GM23248 (cell line): Measurements from ENCODE around the gene IGFN1. TPM values are rescaled to one million over a fixed set of nuclear protein-coding genes. Genes with fewer than 3 reads are reported as not detected.
"Not testable (repeated sequence)": the region's sequence is repeated elsewhere in the genome, so short reads cannot be mapped to it uniquely, and the experiment has no call there.

ENCODE experiments used
- DNase-seq: peaks from one replicate; pipeline ENCODE4 v3.0.0-alpha.2; 2015
- H2AFZ ChIP-seq: fragments of 200-600 bp; sonication (generic); 2 replicates; pipeline ENCODE4 v1.6.1; 2016; ENCODE audit warnings: antibody characterized with exemption
- H3F3A ChIP-seq: fragments of 200-600 bp; sonication (generic); 2 replicates; pipeline ENCODE4 v1.6.1; 2016; ENCODE audit warnings: mild to moderate bottlenecking, antibody characterized with exemption, mixed run types; ENCODE audit not compliant: insufficient read depth
- H3K27ac ChIP-seq: fragments of 200-600 bp; sonication (generic); 2 replicates; pipeline ENCODE4 v1.5.1; 2016; ENCODE audit warnings: mild to moderate bottlenecking
- H3K27me3 ChIP-seq: fragments of 200-600 bp; sonication (generic); replicated peaks from 2 replicates; pipeline ENCODE4 v1.6.1; 2016; ENCODE audit warnings: mild to moderate bottlenecking; ENCODE audit not compliant: insufficient read depth
- H3K36me3 ChIP-seq: fragments of 200-600 bp; sonication (generic); 2 replicates; pipeline ENCODE4 v1.6.1; 2016; ENCODE audit warnings: low read depth, mild to moderate bottlenecking
- H3K4me1 ChIP-seq: fragments of 200-600 bp; sonication (generic); 2 replicates; pipeline ENCODE4 v1.6.1; 2016; ENCODE audit warnings: mild to moderate bottlenecking; ENCODE audit not compliant: insufficient read depth
- H3K4me2 ChIP-seq: fragments of 200-600 bp; sonication (generic); one replicate; pipeline ENCODE4 v1.6.1; 2016; ENCODE audit warnings: mild to moderate bottlenecking; ENCODE audit not compliant: unreplicated experiment
- H3K4me3 ChIP-seq: fragments of 200-600 bp; sonication (generic); 2 replicates; pipeline ENCODE4 v1.5.1; 2016; ENCODE audit warnings: mild to moderate bottlenecking
- H3K79me2 ChIP-seq: fragments of 200-600 bp; sonication (generic); 2 replicates; pipeline ENCODE4 v1.6.1; 2016; ENCODE audit warnings: mild to moderate bottlenecking; ENCODE audit not compliant: insufficient read depth
- H3K9ac ChIP-seq: fragments of 200-600 bp; sonication (generic); 2 replicates; pipeline ENCODE4 v1.6.1; 2016; ENCODE audit warnings: mild to moderate bottlenecking
- H3K9me2 ChIP-seq: fragments of 200-600 bp; sonication (generic); 2 replicates; pipeline ENCODE4 v1.6.1; 2016; ENCODE audit warnings: mixed run types, mild to moderate bottlenecking, moderate library complexity; ENCODE audit not compliant: insufficient read depth
- H3K9me3 ChIP-seq: fragments of 200-600 bp; sonication (generic); one replicate; pipeline ENCODE4 v1.6.1; 2017; ENCODE audit warnings: low read depth
- H4K20me1 ChIP-seq: fragments of 200-600 bp; sonication (generic); 2 replicates; pipeline ENCODE4 v1.6.0; 2016; ENCODE audit not compliant: insufficient read depth
- EZH2 ChIP-seq: fragments of 200-600 bp; sonication (generic); IDR thresholded peaks from 2 replicates; pipeline ENCODE4 v1.6.1; 2018; ENCODE audit warnings: antibody characterized with exemption, mild to moderate bottlenecking; ENCODE audit not compliant: insufficient read depth, poor library complexity, severe bottlenecking
- EZH2phosphoT487 ChIP-seq: fragments of 200-600 bp; sonication (generic); IDR thresholded peaks from 2 replicates; pipeline ENCODE4 v1.6.1; 2018; ENCODE audit warnings: antibody characterized with exemption, moderate library complexity, mild to moderate bottlenecking, low read depth; ENCODE audit not compliant: insufficient read depth
- WGBS, 2 experiments: methylation state at CpG; one replicate each; pipeline ENCODE4 v1.1.6; 2015 to 2017; ENCODE audit warnings: low lambda C conversion rate in 2 of 2, low coverage in 1 of 2; ENCODE audit errors: missing lambda C conversion rate in 2 of 2; 5-methylcytosine and 5-hydroxymethylcytosine counted together
- in situ Hi-C: fragments of 300-500 bp; cut with MboI; formaldehyde crosslinking; loops from 2 replicates; pipeline ENCODE4 v1.15.0; 2020
- polyA plus RNA-seq: library from polyadenylated mRNA; unstranded; fragments of >200 nt; fragmentation: Nextera tagmentation; extraction: Ambion mirVana; gene quantifications from 2 replicates; pipeline ENCODE4 v1.2.1, GENCODE V29; 2016
- total RNA-seq: library from RNA; depleted of rRNA; stranded (reverse); fragments of >200 nt; shearing (Covaris generic); gene quantifications from 2 replicates; pipeline ENCODE4 v1.2.3, GENCODE V29; 2014

The IGFN1 gene
- total and polyA plus RNA-seq, 2 experiments from 2014 or later: not detected

- WGBS, 2 experiments: 73% methylated on average over 10 of the region's 10 CpGs
- Histone ChIP-seq H3K27ac (no peak overlapping the region), H3K79me2 (no peaks in the 10 kb centered on the region), H3K36me3 (no peaks in the 10 kb centered on the region), H3K9me3 (no peaks in the 10 kb centered on the region), H3F3A (no peaks in the 10 kb centered on the region), H3K27me3 (no peaks in the 10 kb centered on the region), H3K9me2 (no peaks in the 10 kb centered on the region), H4K20me1 (no peaks in the 10 kb centered on the region), H3K4me2 (no peak overlapping the region), H3K4me1 (no peaks in the 10 kb centered on the region), H2AFZ (no peak overlapping the region), H3K4me3 (no peak overlapping the region), H3K9ac (no peak overlapping the region)
- in situ Hi-C loops: no loop called here
- no peak for DNase-seq
- no peak for TF ChIP-seq EZH2phosphoT487
Measured at GRCh38 chr1:201253411-201253810, 62.8 kb downstream of the IGFN1 start.

- in situ Hi-C loops: no loop called here
- TF ChIP-seq EZH2phosphoT487 (no peak), EZH2 (no peak)
- no peak overlapping the region for H3K27ac ChIP-seq
- no peaks in the 10 kb centered on the region for H3K9me3 ChIP-seq
- no peak overlapping the region for H3K9ac ChIP-seq
- no peaks in the 10 kb centered on the region for H3K36me3 ChIP-seq
- H3K27me3 ChIP-seq: no peaks in the 10 kb centered on the region
- no peaks in the 10 kb centered on the region for H3F3A ChIP-seq
- no peaks in the 10 kb centered on the region for H4K20me1 ChIP-seq
- 64 to 73% methylated on average over 9 of the region's 9 CpGs for WGBS, 2 experiments
- no peaks in the 10 kb centered on the region for H3K4me1 ChIP-seq
- no peak overlapping the region for H3K4me3 ChIP-seq
- H3K4me2 ChIP-seq: no peak overlapping the region
- no peak overlapping the region for H2AFZ ChIP-seq
- no peaks in the 10 kb centered on the region for H3K79me2 ChIP-seq
- H3K9me2 ChIP-seq: no peaks in the 10 kb centered on the region
- DNase-seq: no peak
Measured at GRCh38 chr1:201253906-201254624, 63.4 kb downstream of the IGFN1 start.

GRCh38 chr1:201254625-201255478 is 64.2 kb downstream of the IGFN1 start:
- no peak overlapping the region for H2AFZ ChIP-seq
- peak; percentile 48 for DNase-seq
- H3K36me3 ChIP-seq: no peaks in the 10 kb centered on the region
- no peak overlapping the region for H3K4me3 ChIP-seq
- in situ Hi-C loops: no loop called here
- no peaks in the 10 kb centered on the region for H3F3A ChIP-seq
- H4K20me1 ChIP-seq: no peaks in the 10 kb centered on the region
- TF ChIP-seq EZH2phosphoT487 (no peak), EZH2 (no peak)
- no peaks in the 10 kb centered on the region for H3K9me3 ChIP-seq
- H3K9ac ChIP-seq: no peak overlapping the region
- no peaks in the 10 kb centered on the region for H3K79me2 ChIP-seq
- 36 to 38% methylated on average over 8 to 24 of the region's 24 CpGs for WGBS, 2 experiments
- no peaks in the 10 kb centered on the region for H3K27me3 ChIP-seq
- H3K4me2 ChIP-seq: no peak overlapping the region
- no peaks in the 10 kb centered on the region for H3K4me1 ChIP-seq
- H3K27ac ChIP-seq: no peak overlapping the region
- no peaks in the 10 kb centered on the region for H3K9me2 ChIP-seq

DNA sequence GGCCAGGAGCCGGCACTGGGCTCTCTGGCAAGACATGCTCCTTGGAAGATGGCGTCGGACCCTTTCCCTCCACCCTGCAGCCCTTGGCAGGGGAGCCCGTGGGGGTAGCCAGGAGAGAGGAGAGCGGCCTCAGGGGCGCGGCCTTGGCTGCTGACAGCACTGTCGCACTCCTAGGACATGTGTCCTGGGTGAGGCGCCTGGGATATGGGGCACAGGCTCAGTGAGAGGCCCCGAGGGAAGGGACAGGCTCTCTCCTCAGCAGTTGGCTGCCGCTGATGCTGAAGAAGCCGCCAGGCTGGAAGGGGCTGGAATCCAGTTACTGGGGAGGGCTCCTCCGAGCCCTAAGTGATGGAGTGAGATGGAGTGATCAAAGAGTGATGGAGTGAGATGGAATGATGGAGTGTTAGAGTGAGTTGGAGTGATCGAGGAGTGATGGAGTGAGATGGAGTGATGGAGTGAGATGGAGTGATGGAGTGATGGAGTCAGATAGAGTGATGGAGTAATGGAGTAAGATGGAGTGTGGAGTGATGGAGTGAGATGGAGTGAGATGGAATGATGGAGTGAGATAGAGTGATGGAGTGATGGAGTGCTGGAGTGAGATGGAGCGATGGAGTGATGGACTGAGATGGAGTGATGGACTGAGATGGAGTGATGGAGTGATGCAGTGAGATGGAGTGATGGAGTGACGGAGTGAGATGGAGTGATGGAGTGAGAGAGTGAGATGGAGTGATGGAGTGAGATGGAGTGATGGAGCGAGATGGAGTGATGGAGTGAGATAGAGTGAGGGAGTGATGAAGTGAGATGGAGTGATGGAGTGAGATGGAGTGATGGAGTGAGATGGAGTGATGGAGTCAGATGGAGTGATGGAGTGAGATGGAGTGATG is 65.1 kb downstream of the IGFN1 start:
- in situ Hi-C loops: no loop called here
- H3K9ac ChIP-seq: no peak overlapping the region
- no peaks in the 10 kb centered on the region for H3K36me3 ChIP-seq
- H3K4me2 ChIP-seq: no peak overlapping the region
- H3K27ac ChIP-seq: no peak overlapping the region
- no peaks in the 10 kb centered on the region for H3F3A ChIP-seq
- 75 to 77% methylated on average over 15 to 17 of the region's 17 CpGs for WGBS, 2 experiments
- no peak for DNase-seq
- no peaks in the 10 kb centered on the region for H3K9me2 ChIP-seq
- H3K4me1 ChIP-seq: peaks cover 5% of the 10 kb centered on the region; the same call in 1 of the 2 replicates
- H3K27me3 ChIP-seq: no peaks in the 10 kb centered on the region
- H4K20me1 ChIP-seq: no peaks in the 10 kb centered on the region
- no peak overlapping the region for H2AFZ ChIP-seq
- no peak overlapping the region for H3K4me3 ChIP-seq
- no peaks in the 10 kb centered on the region for H3K79me2 ChIP-seq
- no peaks in the 10 kb centered on the region for H3K9me3 ChIP-seq
- no peak for TF ChIP-seq EZH2phosphoT487
- TF ChIP-seq EZH2: no peak

- H3K9me3 ChIP-seq, H3K27ac ChIP-seq, H3K79me2 ChIP-seq, in situ Hi-C loops, H4K20me1 ChIP-seq, H3K4me1 ChIP-seq, H3K4me3 ChIP-seq, H3K4me2 ChIP-seq, DNase-seq, H3F3A ChIP-seq, H3K27me3 ChIP-seq, H3K9ac ChIP-seq, H3K9me2 ChIP-seq, H3K36me3 ChIP-seq, H2AFZ ChIP-seq: not testable (repeated sequence)
Measured at GRCh38 chr1:201258132-201258531, 67.5 kb downstream of the IGFN1 start.
